Measurements from ENCODE around the gene CARHSP1.

Gene CARHSP1

GRCh38 chr16:8869212-8869987 lies 594 bp upstream of the CARHSP1 start:
- no peak for DNase-seq

GRCh38 chr16:8867932-8868415 lies 832 bp downstream of the CARHSP1 start:
- no peak for DNase-seq

GRCh38 chr16:8867216-8867931 lies 1.4 kb downstream of the CARHSP1 start:
- no peak for DNase-seq

GRCh38 chr16:8866884-8867215 lies 2.0 kb downstream of the CARHSP1 start:
- no peak for DNase-seq

GRCh38 chr16:8866118-8866883 lies 2.5 kb downstream of the CARHSP1 start:
- no peak for DNase-seq

- DNase-seq: no peak
Measured at GRCh38 chr16:8865145-8865882, 3.5 kb downstream of the CARHSP1 start.

- no peak for DNase-seq
Measured at GRCh38 chr16:8864480-8865110, 4.2 kb downstream of the CARHSP1 start.

- DNase-seq: no peak
Measured at GRCh38 chr16:8863594-8864424, 5.0 kb downstream of the CARHSP1 start.

GRCh38 chr16:8862309-8863130 lies 6.3 kb downstream of the CARHSP1 start:
- DNase-seq: no peak

GRCh38 chr16:8861563-8862308 lies 7.1 kb downstream of the CARHSP1 start:
- no peak for DNase-seq

- no peak for DNase-seq
Measured at GRCh38 chr16:8859913-8860881, 8.6 kb downstream of the CARHSP1 start.

GRCh38 chr16:8858994-8859912 lies 9.6 kb downstream of the CARHSP1 start:
- DNase-seq: no peak

GRCh38 chr16:8855972-8856371 lies 12.8 kb downstream of the CARHSP1 start:
- DNase-seq: no peak

- no peak for DNase-seq
Measured at GRCh38 chr16:8855051-8855786, 13.6 kb downstream of the CARHSP1 start.

GRCh38 chr16:8854298-8854948 lies 14.4 kb downstream of the CARHSP1 start:
- no peak for DNase-seq

- DNase-seq: no peak
Measured at GRCh38 chr16:8853611-8854010, 15.2 kb downstream of the CARHSP1 start.

Measured in activated CD4-positive, CD25-positive, alpha-beta regulatory T cell treated with anti-CD3 and anti-CD28 coated beads, Interleukin-2, amount 50 U/mL, for 72 hours (primary cell).